IMR-90 (cell line): Measurements from ENCODE around the gene NRL. TPM values are rescaled to one million over a fixed set of nuclear protein-coding genes. Genes with fewer than 3 reads are reported as not detected.

Source experiments
- ATAC-seq: fragments of 200-7000 bp; cut with Tn5 transposase; 2 replicates; pipeline ENCODE4 v1.9.1; 2020; ENCODE audit warnings: low read depth, mild to moderate bottlenecking, moderate library complexity
- BruUV-seq: library from RNA; stranded (reverse); fragments of 400-500 nt; replicated peaks from 2 replicates; lab custom pipeline; 2021; lab: Mats Ljungman, UMichigan
- CTCF ChIA-PET: fragments of 300-600 bp; formaldehyde crosslinking; extraction: SDS; loops from one replicate; lab custom pipeline; 2021; ENCODE audit warnings: antibody characterized with exemption; lab: Yijun Ruan, JAX
- POLR2A ChIA-PET: fragments of 300-600 bp; sonication (Branson Sonifier 250); formaldehyde crosslinking; loops from one replicate; lab custom pipeline; 2022; ENCODE audit warnings: antibody characterized with exemption; ENCODE audit not compliant: unreplicated experiment; lab: Charles Lee
- DNase-seq: peaks from one replicate; pipeline ENCODE4 v3.0.0; 2013
- H2AFZ ChIP-seq: replicated peaks from 2 replicates; pipeline ENCODE3; 2013; ENCODE audit warnings: low read length, mild to moderate bottlenecking; ENCODE audit not compliant: poor library complexity
- H2AK5ac ChIP-seq: 2 replicates; pipeline ENCODE4 v1.6.1; 2013; ENCODE audit warnings: low read depth, low read length, inconsistent platforms
- H2AK9ac ChIP-seq: replicated peaks from 2 replicates; pipeline ENCODE3; 2013; ENCODE audit warnings: mild to moderate bottlenecking, low read depth, low read length, moderate library complexity; ENCODE audit not compliant: poor library complexity
- H2BK120ac ChIP-seq: 2 replicates; pipeline ENCODE4 v1.6.1; 2013; ENCODE audit warnings: low read depth, low read length, inconsistent platforms
- H2BK15ac ChIP-seq: 3 replicates; pipeline ENCODE4 v1.6.1; 2013; ENCODE audit warnings: low read depth, low read length, inconsistent platforms
- H2BK20ac ChIP-seq: 2 replicates; pipeline ENCODE4 v1.6.1; 2013; ENCODE audit warnings: low read depth, mild to moderate bottlenecking, inconsistent platforms, low read length, moderate library complexity
- H2BK5ac ChIP-seq: 2 replicates; pipeline ENCODE4 v1.6.1; 2013; ENCODE audit warnings: mild to moderate bottlenecking, low read depth, low read length, inconsistent platforms; ENCODE audit not compliant: poor library complexity, severe bottlenecking
- H3K14ac ChIP-seq: replicated peaks from 2 replicates; pipeline ENCODE4 v1.6.1; 2013; ENCODE audit warnings: low read depth, low read length, inconsistent platforms
- H3K18ac ChIP-seq: 2 replicates; pipeline ENCODE4 v1.6.1; 2013; ENCODE audit warnings: low read depth, low read length, control low read depth
- H3K23ac ChIP-seq: 2 replicates; pipeline ENCODE4 v1.6.1; 2013; ENCODE audit warnings: low read depth, low read length, inconsistent platforms
- H3K27ac ChIP-seq: 2 replicates; pipeline ENCODE4 v1.5.1; 2013; ENCODE audit warnings: mild to moderate bottlenecking, control low read depth, low read length; ENCODE audit not compliant: insufficient read depth
- H3K27me3 ChIP-seq: 2 replicates; pipeline ENCODE4 v1.6.1; 2013; ENCODE audit warnings: low read length; ENCODE audit not compliant: control insufficient read depth, insufficient read depth
- H3K36me3 ChIP-seq: 2 replicates; pipeline ENCODE4 v1.6.1; 2013; ENCODE audit warnings: low read length, mixed read lengths; ENCODE audit not compliant: control insufficient read depth, insufficient read depth
- H3K4ac ChIP-seq: 2 replicates; pipeline ENCODE4 v1.6.1; 2013; ENCODE audit warnings: low read depth, low read length, inconsistent platforms
- H3K4me1 ChIP-seq: 2 replicates; pipeline ENCODE4 v1.6.1; 2013; ENCODE audit warnings: low read length, mixed read lengths; ENCODE audit not compliant: control insufficient read depth, insufficient read depth
- H3K4me2 ChIP-seq: 2 replicates; pipeline ENCODE4 v1.6.1; 2013; ENCODE audit warnings: low read depth, mild to moderate bottlenecking, control low read depth, low read length, moderate library complexity
- H3K4me3 ChIP-seq: 2 replicates; pipeline ENCODE4 v1.5.1; 2013; ENCODE audit warnings: low read depth, mild to moderate bottlenecking, control low read depth, low read length, moderate library complexity; ENCODE audit not compliant: insufficient read depth
- H3K56ac ChIP-seq: 2 replicates; pipeline ENCODE4 v1.6.1; 2013; ENCODE audit warnings: low read length, inconsistent platforms; ENCODE audit not compliant: insufficient read depth; ENCODE audit errors: extremely low read depth
- H3K79me1 ChIP-seq, 2 experiments: 2 replicates each; pipeline ENCODE4 v1.6.1; 2013; ENCODE audit warnings: low read length in 2 of 2, inconsistent platforms in 1 of 2, low read depth in 1 of 2
- H3K9ac ChIP-seq: 2 replicates; pipeline ENCODE4 v1.6.1; 2013; ENCODE audit warnings: low read depth, low read length, control low read depth
- H3K9me1 ChIP-seq: 2 replicates; pipeline ENCODE4 v1.6.1; 2013; ENCODE audit warnings: low read length, inconsistent platforms; ENCODE audit not compliant: insufficient read depth
- H3K9me3 ChIP-seq: 2 replicates; pipeline ENCODE4 v1.6.1; 2013; ENCODE audit warnings: low read length; ENCODE audit not compliant: control insufficient read depth, insufficient read depth
- H4K20me1 ChIP-seq: 2 replicates; pipeline ENCODE4 v1.6.1; 2013; ENCODE audit warnings: low read length, inconsistent platforms; ENCODE audit not compliant: insufficient read depth
- H4K5ac ChIP-seq: 2 replicates; pipeline ENCODE4 v1.6.1; 2013; ENCODE audit warnings: mild to moderate bottlenecking, low read depth, low read length, control low read depth
- H4K8ac ChIP-seq, 2 experiments: 2 replicates each; pipeline ENCODE4 v1.6.1; 2013; ENCODE audit warnings: low read depth in 2 of 2, low read length in 2 of 2, control low read depth in 1 of 2, inconsistent platforms in 1 of 2
- H4K91ac ChIP-seq: 2 replicates; pipeline ENCODE4 v1.6.1; 2013; ENCODE audit warnings: low read depth, low read length, inconsistent platforms; ENCODE audit not compliant: insufficient read depth
- CEBPB ChIP-seq: IDR thresholded peaks from 2 replicates; pipeline ENCODE4 v1.6.1; 2012; ENCODE audit warnings: low read depth, low read length, improper control_type of control experiment
- CHD1 ChIP-seq: IDR thresholded peaks from 2 replicates; pipeline ENCODE4 v1.6.1; 2012; ENCODE audit warnings: low read depth, low read length, improper control_type of control experiment
- ELK1 ChIP-seq: fragments of 150-350 bp; IDR thresholded peaks from 2 replicates; pipeline ENCODE4 v1.6.1; 2016; ENCODE audit warnings: low read depth, mild to moderate bottlenecking, low read length, moderate library complexity, borderline replicate concordance
- FOS ChIP-seq: fragments of 150-350 bp; IDR thresholded peaks from 2 replicates; pipeline ENCODE4 v1.6.1; 2016; ENCODE audit warnings: low read depth, low read length
- MAFK ChIP-seq: IDR thresholded peaks from 2 replicates; pipeline ENCODE4 v1.6.1; 2012; ENCODE audit warnings: low read depth, low read length, improper control_type of control experiment
- MAZ ChIP-seq: IDR thresholded peaks from 2 replicates; pipeline ENCODE4 v1.6.1; 2012; ENCODE audit warnings: low read depth, mild to moderate bottlenecking, low read length, improper control_type of control experiment, moderate library complexity, borderline replicate concordance
- MXI1 ChIP-seq: IDR thresholded peaks from 2 replicates; pipeline ENCODE4 v1.6.1; 2012; ENCODE audit warnings: low read depth, mild to moderate bottlenecking, low read length, moderate library complexity, borderline replicate concordance
- NFE2L2 ChIP-seq: fragments of 150-350 bp; IDR thresholded peaks from 2 replicates; pipeline ENCODE4 v1.6.1; 2016; ENCODE audit warnings: low read depth, mild to moderate bottlenecking, low read length
- POLR2A ChIP-seq: IDR thresholded peaks from 2 replicates; pipeline ENCODE4 v1.6.1; 2012; ENCODE audit warnings: mild to moderate bottlenecking, low read depth, low read length
- RAD21 ChIP-seq: IDR thresholded peaks from 2 replicates; pipeline ENCODE4 v1.6.1; 2012; ENCODE audit warnings: low read length, improper control_type of control experiment
- RCOR1 ChIP-seq: IDR thresholded peaks from 2 replicates; pipeline ENCODE4 v1.6.1; 2012; ENCODE audit warnings: mild to moderate bottlenecking, low read length, improper control_type of control experiment; ENCODE audit not compliant: insufficient replicate concordance
- RFX5 ChIP-seq: IDR thresholded peaks from 2 replicates; pipeline ENCODE4 v1.8.0; 2012; ENCODE audit warnings: low read depth, mild to moderate bottlenecking, low read length, moderate library complexity
- SMC3 ChIP-seq: fragments of 150-350 bp; IDR thresholded peaks from 2 replicates; pipeline ENCODE4 v1.6.1; 2016; ENCODE audit warnings: low read depth, mild to moderate bottlenecking, antibody characterized with exemption, low read length, moderate library complexity
- WGBS, 2 experiments: methylation state at CpG; one replicate each; pipeline versions ENCODE4 v1.1.5 to v1.1.7; 2013; ENCODE audit warnings: missing lambda C conversion rate in 2 of 2; ENCODE audit not compliant: insufficient read length in 1 of 2; ENCODE audit errors: extremely low coverage in 2 of 2; 5-methylcytosine and 5-hydroxymethylcytosine counted together
- dilution Hi-C: fragments of 300-500 bp; cut with HindIII; formaldehyde crosslinking; loops from one replicate; pipeline ENCODE4 v1.14.3; 2018; ENCODE audit warnings: low sequenced_read_pairs; ENCODE audit not compliant: unreplicated experiment
- in situ Hi-C: fragments of 300-500 bp; cut with MboI; formaldehyde crosslinking; loops from 3 replicates; pipeline ENCODE4 v1.14.3; 2019; ENCODE audit warnings: low sequenced_read_pairs, inconsistent platforms, mixed read lengths
- intact Hi-C: fragments of 100-400 bp; cut with micrococcal nuclease; formaldehyde crosslinking; loops from 2 replicates; pipeline ENCODE4 v1.10.0; 2022
- polyA plus RNA-seq, 3 experiments: library from polyadenylated mRNA; depleted of rRNA; stranded (reverse); fragments of >200 nt; gene quantifications; 2 replicates each; pipeline ENCODE4 v1.2.3, GENCODE V29; 2012; ENCODE audit warnings: low replicate concordance in 1 of 3
- total RNA-seq: library from RNA; depleted of rRNA; stranded (reverse); fragments of >200 nt; gene quantifications from 2 replicates; pipeline ENCODE4 v1.2.3, GENCODE V29; 2012
- TF ChIP-seq, protein P1 (sequence below): conservative IDR thresholded peaks from 2 replicates; pipeline ENCODE4 v1.5.1; 2012; ENCODE audit warnings: mild to moderate bottlenecking, low read depth, low read length, improper control_type of control experiment
- TF ChIP-seq, protein P2 (sequence below): fragments of 150-350 bp; IDR thresholded peaks from 2 replicates; pipeline ENCODE4 v1.6.1; 2017; ENCODE audit warnings: mild to moderate bottlenecking, antibody characterized with exemption, low read length, low read depth

NRL gene
- total and polyA plus RNA-seq, 2 of the 4 experiments (the other 2 are of a cell fraction), result 0.18 to 0.70 TPM

DNA sequence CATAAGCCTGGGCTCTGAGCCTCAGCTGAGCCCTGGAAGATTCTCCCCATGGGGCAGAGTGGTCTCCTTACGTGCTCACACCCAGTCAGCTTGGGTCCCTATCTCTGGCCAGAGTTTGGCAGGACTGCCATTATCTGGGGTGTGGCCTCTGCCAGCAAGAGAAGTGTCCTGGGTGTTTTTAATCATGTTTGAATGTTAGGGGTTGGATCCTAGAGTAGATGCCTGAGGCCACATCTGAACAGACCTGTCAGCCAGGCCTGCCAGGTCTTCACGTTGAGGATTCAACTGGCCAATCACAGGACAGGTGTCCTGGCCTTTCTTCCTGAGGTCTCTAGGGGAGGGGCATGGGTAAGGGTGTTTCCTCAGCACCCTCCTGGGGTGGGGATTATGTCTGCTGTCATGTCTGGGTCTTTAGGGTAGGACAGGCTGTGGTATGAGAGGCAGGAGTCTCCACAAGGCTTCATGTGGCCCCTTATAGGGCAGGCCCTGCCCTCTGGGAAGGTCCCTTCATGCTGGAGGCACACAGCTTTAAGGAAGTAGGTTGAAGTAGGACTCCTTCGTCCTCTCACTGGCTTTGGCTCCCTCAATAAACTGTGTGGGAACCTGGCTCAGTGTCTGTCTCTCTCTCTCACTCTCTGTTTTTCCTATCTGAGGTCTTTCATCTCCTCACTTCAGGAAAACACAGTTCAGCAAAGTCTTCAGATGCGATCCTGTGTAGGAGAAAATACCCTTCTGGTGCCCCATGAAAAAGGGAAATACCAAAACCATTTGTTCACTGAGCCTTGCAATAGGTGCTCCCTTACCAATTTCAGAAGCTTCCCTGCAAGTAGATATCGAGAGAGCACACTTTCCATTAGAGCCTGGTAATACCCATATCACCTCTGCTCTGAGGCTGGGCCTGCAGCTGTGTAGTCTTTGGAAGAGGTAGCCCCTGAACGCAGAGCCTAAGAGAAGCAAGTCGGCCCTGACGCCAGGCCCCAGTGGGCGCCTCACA lies 9.0 kb upstream of the NRL start:
- Histone ChIP-seq H3K14ac (no peak overlapping the region), H3K9me3 (no peaks in the 10 kb centered on the region), H3K27me3 (no peaks in the 10 kb centered on the region), H3K4me3 (no peak overlapping the region), H2AFZ (no peak overlapping the region), H2AK9ac (no peak overlapping the region), H3K56ac (no peak overlapping the region), H2BK5ac (no peak overlapping the region), H3K18ac (no peak overlapping the region), H4K91ac (no peak overlapping the region), H2BK120ac (no peak overlapping the region), H4K8ac (no peak overlapping the region), H2BK15ac (no peak overlapping the region), H3K79me1 (no peaks in the 10 kb centered on the region), H2BK20ac (no peak overlapping the region), H4K5ac (no peak overlapping the region), H3K9me1 (no peaks in the 10 kb centered on the region), H3K4me1 (no peaks in the 10 kb centered on the region), H3K36me3 (peaks cover 31% of the 10 kb centered on the region), H4K20me1 (no peaks in the 10 kb centered on the region), H3K9ac (no peak overlapping the region), H3K4ac (no peak overlapping the region), H2AK5ac (no peak overlapping the region), H3K4me2 (no peak overlapping the region), H3K27ac (no peak overlapping the region), H3K23ac (no peak overlapping the region)
- ChIA-PET POLR2A (no interaction called here), CTCF (no interaction called here)
- in situ Hi-C loops (no loop called here), intact Hi-C loops (no loop called here), dilution Hi-C loops (no loop called here)
- WGBS, 2 experiments, result no CpG with 5 or more reads among the region's 9 CpGs
- TF ChIP-seq RCOR1 (no peak), NFE2L2 (no peak), FOS (no peak), SMC3 (no peak), CEBPB (no peak), CHD1 (no peak), MAZ (no peak), ELK1 (no peak), RAD21 (no peak), RFX5 (no peak), MAFK (no peak), POLR2A (no peak), MXI1 (no peak)
- TF ChIP-seq, protein P1, sequence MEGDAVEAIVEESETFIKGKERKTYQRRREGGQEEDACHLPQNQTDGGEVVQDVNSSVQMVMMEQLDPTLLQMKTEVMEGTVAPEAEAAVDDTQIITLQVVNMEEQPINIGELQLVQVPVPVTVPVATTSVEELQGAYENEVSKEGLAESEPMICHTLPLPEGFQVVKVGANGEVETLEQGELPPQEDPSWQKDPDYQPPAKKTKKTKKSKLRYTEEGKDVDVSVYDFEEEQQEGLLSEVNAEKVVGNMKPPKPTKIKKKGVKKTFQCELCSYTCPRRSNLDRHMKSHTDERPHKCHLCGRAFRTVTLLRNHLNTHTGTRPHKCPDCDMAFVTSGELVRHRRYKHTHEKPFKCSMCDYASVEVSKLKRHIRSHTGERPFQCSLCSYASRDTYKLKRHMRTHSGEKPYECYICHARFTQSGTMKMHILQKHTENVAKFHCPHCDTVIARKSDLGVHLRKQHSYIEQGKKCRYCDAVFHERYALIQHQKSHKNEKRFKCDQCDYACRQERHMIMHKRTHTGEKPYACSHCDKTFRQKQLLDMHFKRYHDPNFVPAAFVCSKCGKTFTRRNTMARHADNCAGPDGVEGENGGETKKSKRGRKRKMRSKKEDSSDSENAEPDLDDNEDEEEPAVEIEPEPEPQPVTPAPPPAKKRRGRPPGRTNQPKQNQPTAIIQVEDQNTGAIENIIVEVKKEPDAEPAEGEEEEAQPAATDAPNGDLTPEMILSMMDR, result no peak
- TF ChIP-seq, protein P2, sequence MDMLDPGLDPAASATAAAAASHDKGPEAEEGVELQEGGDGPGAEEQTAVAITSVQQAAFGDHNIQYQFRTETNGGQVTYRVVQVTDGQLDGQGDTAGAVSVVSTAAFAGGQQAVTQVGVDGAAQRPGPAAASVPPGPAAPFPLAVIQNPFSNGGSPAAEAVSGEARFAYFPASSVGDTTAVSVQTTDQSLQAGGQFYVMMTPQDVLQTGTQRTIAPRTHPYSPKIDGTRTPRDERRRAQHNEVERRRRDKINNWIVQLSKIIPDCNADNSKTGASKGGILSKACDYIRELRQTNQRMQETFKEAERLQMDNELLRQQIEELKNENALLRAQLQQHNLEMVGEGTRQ, result no peak
- ATAC-seq (no peak), DNase-seq (no peak)
- no TSS peak for BruUV-seq
